GM21825 (cell line): ENCODE data around the gene HARS1.
"Not testable (repeated sequence)": the region's sequence is repeated elsewhere in the genome, so short reads cannot be mapped to it uniquely, and the experiment has no call there.

Experiments used
- ATAC-seq: cut with Tn5 transposase; IDR thresholded peaks from one replicate; pipeline ENCODE4 v1.9.1; 2021; ENCODE audit warnings: mild to moderate bottlenecking, moderate library complexity; ENCODE audit not compliant: unreplicated experiment

Gene HARS1

GRCh38 chr5:140677947-140678346, 13.2 kb downstream of the HARS1 start:
- ATAC-seq = no peak

- ATAC-seq = no peak
These were observed 16.5 kb downstream of the HARS1 start for GRCh38 chr5:140674629-140675028.

DNA sequence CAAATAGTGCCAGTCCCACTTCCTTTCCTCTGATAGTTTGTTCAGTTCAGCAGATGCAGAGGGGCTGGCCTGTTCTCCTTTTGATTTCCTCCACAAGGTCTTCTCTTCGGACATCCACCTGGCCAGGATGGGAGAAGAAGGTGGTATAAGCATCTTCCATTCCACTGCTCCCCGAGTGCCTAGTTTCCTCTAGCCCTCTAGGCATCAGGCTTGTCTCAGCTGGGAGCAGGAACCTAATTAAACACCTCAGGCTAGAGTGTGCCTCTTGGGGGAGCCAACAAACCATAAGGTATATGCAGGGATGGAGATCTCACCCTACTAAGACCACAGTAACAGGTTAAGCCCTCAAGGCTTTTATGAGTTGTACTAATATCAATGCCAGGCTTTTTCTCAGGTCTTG, 17.0 kb downstream of the HARS1 start:
- ATAC-seq = no peak

DNA sequence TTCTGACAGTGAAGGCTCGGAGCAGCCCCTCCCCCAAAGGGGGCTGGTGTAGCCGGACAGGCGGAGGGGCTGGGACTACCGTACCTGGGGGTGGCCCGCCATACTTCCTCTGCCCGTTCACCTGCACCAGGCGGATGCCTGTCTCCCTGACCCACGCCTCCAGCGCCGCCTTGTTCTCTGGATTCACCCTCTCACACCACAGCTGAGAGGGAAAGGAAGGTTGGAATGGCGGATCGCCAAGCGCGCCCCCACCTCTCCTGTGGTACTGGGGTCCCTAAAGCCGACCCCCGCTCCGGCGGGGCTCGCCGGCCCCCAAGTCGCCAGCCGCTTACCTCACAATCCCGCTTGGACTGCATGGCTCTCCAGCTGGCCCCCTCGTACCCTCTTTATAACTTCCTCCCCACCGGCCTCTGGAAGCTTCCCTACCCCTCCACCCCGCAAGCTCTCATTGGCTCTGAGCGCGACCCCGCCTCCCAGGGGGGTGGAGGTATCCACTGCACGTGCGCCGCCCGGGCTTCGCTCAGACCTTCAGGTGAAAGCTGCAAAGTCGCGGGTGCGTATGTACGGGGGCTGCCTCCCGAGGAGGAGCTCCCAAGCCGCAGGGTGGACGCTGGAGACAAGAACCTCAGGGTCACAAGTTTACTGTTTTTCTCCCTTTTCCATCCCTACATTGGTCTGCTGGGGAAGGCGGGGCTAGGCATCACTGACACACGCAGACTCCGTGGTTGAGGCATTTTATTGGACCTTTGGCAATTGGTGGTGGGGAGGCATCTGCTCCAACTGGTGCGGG, 17.8 kb downstream of the HARS1 start, which contains the start of gene DND1:
DND1 (minus strand) TSS at position 390 of the 790 bp plus-strand sequence; CDS start at position 356, 34 bp downstream.
- no peak for ATAC-seq

- no peak for ATAC-seq
These were observed 18.5 kb downstream of the HARS1 start for GRCh38 chr5:140672455-140673186.

DNA sequence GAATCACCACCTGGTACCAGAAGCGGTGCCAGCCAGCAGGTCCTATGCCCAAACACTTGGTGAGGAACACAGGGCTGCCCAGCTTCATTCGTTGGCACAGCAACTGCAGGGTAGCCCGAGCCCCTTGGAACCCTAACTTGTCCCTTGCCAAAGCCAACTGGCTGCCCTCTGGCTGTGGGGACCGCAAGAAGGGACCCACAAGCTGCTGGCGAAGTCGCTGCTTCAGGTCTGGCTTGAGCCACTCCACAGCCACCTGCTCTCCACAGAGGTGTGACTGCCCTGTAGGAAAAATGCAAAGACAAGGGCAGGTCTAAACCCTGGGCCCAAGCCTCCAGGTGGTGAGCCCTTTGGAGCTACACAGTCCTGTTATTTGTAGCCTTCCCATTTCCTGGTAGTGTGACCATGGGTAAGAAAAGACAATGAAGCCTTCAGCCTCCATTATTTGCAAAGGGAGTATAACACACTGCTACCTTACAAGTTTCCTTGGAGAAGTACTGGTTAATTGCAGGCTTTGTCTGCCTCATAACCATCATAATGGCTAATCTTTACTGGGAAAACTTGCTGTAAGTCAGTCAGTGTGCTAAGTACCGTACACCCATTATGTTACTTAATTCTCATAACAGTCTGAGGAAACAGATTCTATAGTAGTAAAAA, 19.6 kb downstream of the HARS1 start:
- no peak for ATAC-seq

DNA sequence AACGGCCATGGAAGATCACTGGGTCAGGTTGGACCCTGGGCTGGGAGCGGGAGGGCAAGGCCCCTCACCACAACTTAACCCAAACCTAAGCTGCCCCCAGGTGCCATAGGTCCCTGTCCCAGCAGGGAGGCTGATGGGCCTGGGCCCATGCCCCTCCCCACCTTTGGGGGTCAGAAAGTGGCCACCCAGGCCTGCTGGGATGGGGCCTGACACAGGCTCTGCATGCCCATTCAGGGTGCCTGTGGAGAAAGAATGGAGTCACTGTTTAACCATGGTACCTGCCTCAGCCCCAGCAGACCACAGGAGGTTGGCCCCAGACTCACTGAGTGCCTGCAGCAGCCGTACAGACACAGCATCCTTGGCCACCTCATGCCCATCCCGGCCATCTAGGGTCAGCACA, 20.1 kb downstream of the HARS1 start:
- ATAC-seq = not testable (repeated sequence)

DNA sequence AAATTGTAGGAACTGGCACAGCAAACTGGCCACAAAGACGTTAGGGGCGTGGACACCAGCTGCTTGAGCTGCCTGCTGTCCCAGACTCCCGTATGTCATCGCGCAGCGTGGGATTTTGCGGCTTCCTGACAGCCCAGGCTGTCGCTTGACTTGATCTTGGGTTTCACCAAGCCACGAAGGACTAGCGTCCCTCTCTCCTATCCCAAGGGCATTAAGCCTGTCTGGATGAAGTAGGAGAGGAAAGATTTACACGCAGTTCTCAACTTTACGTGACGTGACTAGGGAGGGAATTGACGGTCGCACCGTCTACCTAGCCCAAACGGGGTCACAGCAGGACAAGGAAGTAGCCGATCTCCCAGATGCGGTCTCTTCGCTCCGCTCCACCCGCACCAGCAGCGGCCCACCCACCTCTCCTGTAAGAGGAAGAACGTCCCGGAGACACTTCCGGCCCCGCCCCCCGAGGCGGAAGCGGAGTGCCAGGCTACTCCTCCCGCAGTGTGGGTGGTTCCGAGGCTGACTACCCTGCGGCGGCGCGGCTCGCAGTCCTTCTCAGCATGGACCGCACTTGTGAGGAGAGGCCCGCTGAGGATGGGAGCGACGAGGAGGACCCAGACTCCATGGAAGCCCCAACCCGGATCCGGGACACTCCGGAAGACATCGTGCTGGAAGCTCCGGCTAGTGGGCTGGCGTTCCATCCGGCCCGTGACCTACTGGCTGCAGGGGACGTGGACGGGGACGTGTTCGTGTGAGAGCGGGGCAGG, 26.6 kb downstream of the HARS1 start, which contains the start of gene WDR55:
WDR55 (plus strand) TSS at position 546 of the 761 bp plus-strand sequence; CDS start at position 555, 9 bp downstream.
- ATAC-seq = peak; percentile 96

GRCh38 chr5:140664030-140664358, 27.2 kb downstream of the HARS1 start:
- no peak for ATAC-seq

DNA sequence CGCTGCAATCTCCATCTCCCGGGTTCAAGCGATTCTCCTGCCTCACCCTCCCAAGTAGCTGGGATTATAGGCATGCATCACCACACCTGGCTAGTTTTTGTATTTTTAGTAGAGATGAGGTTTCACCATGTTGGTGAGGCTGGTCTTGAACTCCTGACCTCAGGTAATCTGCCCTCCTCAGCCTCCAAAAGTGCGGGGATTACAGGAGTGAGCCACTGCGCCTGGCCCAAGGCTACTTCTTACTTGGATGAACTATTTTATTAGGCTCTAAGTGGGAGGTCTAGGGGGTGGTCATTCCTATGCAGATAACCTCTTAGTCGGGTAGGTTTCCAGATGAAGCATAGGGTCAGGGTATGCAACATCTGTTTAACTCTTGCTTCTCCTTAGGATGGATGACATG, 30.8 kb downstream of the HARS1 start:
- not testable (repeated sequence) for ATAC-seq

DNA sequence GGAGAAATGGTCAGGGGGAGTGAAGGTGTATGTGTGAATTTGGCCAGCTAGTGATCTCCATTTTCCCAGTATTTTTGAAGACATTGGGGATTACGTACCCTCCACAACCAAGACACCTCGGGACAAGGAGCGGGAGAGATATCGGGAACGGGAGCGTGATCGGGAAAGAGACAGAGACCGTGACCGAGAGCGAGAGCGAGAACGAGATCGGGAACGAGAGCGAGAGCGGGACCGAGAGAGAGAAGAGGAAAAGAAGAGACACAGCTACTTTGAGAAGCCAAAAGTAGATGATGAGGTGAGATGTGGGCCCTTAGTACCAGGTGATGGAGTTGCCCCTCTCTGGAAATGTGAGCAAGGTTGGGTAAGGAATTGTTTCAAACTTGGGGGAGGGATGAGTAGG, 32.3 kb downstream of the HARS1 start:
- ATAC-seq = no peak

- ATAC-seq = peak; percentile 11
These were observed 44.1 kb downstream of the HARS1 start for GRCh38 chr5:140647042-140647419.

DNA sequence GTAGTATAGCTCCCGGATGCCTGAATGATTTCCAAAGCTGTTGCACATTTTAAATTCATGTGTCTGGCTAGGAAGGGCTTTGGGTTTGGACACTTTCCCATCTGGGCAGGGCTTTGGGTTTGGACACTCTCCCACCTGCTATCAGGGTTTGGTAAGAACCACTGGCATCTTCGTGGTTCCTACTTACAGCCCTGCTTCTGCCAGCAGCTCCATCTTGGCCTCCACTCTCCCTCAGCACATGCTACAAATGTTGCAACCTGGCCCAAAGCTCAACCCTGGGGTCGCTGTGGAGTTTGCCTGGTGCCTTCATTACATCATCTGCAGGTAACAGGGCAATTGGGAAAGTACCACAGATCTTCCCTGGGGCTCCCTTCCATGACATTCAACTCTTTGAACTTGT, 48.5 kb downstream of the HARS1 start:
- no peak for ATAC-seq

- no peak for ATAC-seq
These were observed 49.5 kb downstream of the HARS1 start for GRCh38 chr5:140641716-140642115.

DNA sequence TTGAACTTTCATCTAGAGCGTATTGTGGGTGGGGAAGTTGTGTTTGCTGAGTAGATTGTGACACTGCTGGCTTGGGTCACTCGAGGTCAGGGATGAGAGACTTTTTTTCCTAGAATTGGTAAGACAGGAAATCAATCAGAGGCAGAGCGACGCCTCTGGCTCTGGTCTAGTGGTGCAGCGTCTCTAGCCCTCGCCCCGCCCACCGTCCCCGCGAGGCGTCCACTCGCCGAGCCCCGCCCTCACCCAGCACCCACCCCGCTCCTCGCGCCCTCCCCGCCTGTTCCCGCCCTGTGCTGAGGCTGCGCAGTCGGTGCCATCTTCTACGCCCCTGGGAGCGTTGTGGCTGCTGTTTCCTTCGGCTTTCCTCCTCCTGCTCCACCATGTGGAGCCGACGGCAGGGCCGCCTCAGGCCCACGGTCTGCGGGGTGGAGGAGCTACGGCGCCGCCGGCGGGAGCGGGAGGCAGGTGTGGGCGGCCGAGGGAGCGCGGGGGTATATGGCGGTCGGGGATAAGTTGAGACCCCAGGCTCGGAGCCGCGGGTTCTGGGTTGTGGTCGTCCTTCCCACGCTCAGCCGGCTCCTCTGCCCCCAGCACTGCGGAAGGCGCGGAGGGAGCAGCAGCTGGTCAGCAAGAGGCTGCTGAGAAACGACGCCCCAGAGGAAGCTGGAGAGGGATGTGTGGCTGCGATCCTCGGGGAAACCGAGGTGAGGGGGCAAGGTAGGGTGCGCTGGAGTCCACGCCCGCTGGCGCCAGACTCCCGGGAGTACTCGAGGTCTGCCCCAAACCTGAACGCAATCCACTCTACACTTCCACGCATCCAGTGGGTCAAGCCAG, 51.8 kb downstream of the HARS1 start, which contains the start of gene TMCO6:
TMCO6 (plus strand) TSS at position 304 of the 834 bp plus-strand sequence; CDS start at position 381, 77 bp downstream.
- peak; percentile 95 for ATAC-seq

DNA sequence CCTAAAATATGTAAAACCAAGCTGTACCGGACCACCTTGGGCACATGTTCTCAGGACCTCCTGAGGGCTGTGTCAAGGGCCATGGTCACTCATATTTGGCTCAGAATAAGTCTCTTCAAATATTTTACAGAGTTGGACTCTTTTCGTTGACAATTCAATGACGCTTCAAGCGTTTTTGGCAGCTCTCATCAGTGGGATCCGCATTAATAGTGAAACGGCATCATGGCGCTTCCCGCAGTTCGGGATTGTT, 52.3 kb downstream of the HARS1 start:
- ATAC-seq = not testable (repeated sequence)

DNA sequence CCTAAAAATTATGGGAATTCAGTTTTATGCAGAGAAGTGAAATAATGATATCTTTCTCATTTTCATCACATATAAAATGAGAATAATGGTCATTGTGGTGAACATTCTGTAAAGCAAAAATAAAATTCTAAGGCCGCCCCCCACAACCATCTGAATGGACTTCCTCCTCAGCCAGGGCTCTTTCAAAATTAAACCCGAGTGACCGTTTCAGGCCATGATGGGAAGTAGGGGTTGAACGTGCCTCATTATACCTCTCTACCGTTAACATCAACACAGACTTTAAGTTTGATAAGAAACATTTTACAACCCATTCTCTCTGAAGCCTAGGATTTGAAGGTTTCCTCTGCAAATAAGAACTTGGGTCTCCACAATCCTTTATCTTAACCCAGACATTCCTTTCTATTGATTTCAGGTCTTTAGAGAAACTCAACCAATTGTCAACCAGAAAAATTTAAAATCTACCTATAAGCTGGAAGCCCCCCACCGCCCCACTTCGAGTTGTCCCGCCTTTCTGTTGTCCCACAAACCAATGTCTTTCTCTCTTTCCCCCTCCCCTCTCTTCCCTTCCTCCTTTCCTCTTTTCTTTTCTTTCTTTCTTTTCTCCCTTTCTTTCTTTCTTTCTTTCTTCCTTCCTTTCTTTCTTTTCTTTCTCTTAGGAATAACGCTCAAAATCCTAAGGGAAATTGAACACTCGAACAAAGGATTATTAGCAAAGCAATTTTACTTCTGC, 53.6 kb downstream of the HARS1 start:
- no peak for ATAC-seq

DNA sequence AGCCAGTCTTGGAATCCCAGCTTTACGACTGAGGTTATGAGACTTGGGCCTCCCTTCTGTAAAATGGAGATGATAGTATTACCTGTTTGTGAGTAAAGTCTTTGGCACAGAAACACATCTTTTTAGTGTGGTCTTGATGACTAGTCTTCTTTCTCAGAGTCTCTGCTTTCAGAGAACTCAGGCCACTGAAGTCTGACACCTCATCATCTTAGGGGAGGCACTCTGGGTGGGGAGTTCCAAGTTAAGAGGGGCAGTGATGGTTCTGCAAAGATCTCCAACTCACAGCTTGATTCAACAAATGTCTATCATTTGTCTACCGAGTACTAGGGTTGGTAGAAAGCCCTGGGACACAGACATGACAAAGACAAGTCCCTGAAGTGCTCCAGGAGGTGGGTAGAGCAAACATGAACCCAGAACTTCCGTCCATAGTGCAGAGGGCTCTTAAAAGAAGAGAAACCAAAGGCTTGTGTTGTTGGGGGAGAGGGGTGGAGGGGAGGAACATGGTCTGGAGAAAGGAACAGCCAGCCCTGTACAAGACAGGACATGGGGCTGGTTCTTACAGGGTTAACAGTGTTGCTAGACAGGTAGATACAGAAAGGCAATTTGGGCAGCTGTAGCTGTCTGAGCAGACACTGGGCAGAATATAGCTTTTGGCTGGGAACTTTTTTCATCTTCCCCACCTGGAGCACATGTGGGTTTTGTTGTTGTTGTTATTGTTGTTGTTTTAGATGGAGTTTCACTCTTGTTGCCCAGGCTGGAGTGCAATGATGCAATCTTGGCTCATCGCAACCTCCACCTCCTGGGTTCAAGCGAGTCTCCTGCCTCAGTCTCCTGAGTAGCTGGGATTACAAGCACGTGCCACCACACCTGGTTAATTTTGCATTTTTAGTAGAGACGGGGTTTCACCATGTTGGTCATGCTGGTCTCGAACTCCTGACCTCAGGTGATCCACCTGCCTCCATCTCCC, 55.6 kb downstream of the HARS1 start:
- ATAC-seq = no peak
